Right atrium auricular region (tissue), 2 donors: ENCODE measurements around the gene PCDHGC5. TPM values are rescaled to one million over a fixed set of nuclear protein-coding genes. Genes with fewer than 3 reads are reported as not detected.

Experiments used
- DNase-seq: peaks from one replicate; pipeline ENCODE4 v3.0.0-alpha.2; 2019; ENCODE audit warnings: low spot score
- H3K27ac ChIP-seq, 2 donors: fragments of 200-600 bp; sonication (generic); 1 replicate in 1 of 2; 2 replicates in 1 of 2; pipeline ENCODE4 v1.5.1; 2016 to 2019
- H3K27me3 ChIP-seq, 2 donors: fragments of 200-600 bp; sonication (generic); one replicate each; pipeline versions ENCODE4 v1.5.1 to v1.6.0; 2017 to 2019
- H3K36me3 ChIP-seq: fragments of 200-600 bp; sonication (generic); one replicate; pipeline ENCODE4 v1.5.1; 2016
- H3K4me1 ChIP-seq, 2 donors: fragments of 200-600 bp; sonication (generic); one replicate each; pipeline versions ENCODE4 v1.5.1 to v1.6.0; 2017 to 2019
- H3K4me3 ChIP-seq, 2 donors: fragments of 200-600 bp; sonication (generic); 1 replicate in 1 of 2; 2 replicates in 1 of 2; pipeline ENCODE4 v1.5.1; 2017 to 2019; ENCODE audit warnings: mild to moderate bottlenecking in 1 of 2, moderate library complexity in 1 of 2
- H3K9me3 ChIP-seq, 2 donors: fragments of 200-600 bp; sonication (generic); one replicate each; pipeline ENCODE4 v1.5.1; 2019
- total RNA-seq, 2 donors: library from RNA; depleted of rRNA; stranded (reverse); fragments of >200 nt; gene quantifications; one replicate each; pipeline ENCODE4 v1.1.0, GENCODE V29; 2016
- TF ChIP-seq, protein P1 (sequence below), 2 donors: fragments of 200-600 bp; sonication (generic); IDR thresholded peaks; one replicate each; pipeline ENCODE4 v1.5.1; 2019; ENCODE audit warnings: antibody characterized with exemption in 2 of 2

Gene PCDHGC5
- total RNA-seq, 2 donors from 2014 or later, result 1.4 to 1.7 TPM

DNA sequence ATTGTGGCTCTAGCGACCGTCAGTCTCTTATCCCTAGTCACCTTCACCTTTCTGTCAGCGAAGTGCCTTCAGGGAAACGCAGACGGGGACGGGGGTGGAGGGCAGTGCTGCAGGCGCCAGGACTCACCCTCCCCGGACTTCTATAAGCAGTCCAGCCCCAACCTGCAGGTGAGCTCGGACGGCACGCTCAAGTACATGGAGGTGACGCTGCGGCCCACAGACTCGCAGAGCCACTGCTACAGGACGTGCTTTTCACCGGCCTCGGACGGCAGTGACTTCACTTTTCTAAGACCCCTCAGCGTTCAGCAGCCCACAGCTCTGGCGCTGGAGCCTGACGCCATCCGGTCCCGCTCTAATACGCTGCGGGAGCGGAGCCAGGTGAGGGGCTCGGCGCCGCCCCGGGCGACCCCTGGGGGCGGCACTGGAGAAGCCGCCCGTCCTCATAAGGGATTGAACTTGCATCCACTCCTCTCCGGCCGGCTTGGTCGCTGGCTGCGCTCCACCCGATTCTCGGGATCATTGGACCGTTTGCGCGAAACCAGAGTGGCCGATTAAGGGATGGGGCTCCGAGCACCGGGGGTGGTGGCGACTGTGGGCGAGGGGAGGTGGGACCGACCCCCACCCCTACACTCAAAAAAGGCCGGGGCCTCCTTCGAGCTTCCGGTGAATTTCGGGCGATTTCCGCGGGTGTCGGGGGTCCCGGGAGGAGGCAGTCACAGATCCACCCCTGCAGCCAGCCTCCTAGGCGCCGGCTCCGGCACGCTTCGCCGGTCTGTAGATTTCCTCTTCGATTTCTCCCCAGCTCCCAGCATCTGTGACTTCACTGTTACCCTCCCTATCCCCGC lies 2.7 kb downstream of the PCDHGC5 start:
- Histone ChIP-seq H3K4me3 (no peak overlapping the region), H3K27me3 (no peaks in the 10 kb centered on the region), H3K4me1 (peaks cover 0 to 38% of the 10 kb centered on the region in 2 donors), H3K27ac (no peak overlapping the region), H3K9me3 (no peaks in the 10 kb centered on the region), H3K36me3 (peaks cover 19% of the 10 kb centered on the region)
- TF ChIP-seq, protein P1, sequence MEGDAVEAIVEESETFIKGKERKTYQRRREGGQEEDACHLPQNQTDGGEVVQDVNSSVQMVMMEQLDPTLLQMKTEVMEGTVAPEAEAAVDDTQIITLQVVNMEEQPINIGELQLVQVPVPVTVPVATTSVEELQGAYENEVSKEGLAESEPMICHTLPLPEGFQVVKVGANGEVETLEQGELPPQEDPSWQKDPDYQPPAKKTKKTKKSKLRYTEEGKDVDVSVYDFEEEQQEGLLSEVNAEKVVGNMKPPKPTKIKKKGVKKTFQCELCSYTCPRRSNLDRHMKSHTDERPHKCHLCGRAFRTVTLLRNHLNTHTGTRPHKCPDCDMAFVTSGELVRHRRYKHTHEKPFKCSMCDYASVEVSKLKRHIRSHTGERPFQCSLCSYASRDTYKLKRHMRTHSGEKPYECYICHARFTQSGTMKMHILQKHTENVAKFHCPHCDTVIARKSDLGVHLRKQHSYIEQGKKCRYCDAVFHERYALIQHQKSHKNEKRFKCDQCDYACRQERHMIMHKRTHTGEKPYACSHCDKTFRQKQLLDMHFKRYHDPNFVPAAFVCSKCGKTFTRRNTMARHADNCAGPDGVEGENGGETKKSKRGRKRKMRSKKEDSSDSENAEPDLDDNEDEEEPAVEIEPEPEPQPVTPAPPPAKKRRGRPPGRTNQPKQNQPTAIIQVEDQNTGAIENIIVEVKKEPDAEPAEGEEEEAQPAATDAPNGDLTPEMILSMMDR (IDR thresholded peaks at IDR 0.05), result no peak
- DNase-seq, result no peak

DNA sequence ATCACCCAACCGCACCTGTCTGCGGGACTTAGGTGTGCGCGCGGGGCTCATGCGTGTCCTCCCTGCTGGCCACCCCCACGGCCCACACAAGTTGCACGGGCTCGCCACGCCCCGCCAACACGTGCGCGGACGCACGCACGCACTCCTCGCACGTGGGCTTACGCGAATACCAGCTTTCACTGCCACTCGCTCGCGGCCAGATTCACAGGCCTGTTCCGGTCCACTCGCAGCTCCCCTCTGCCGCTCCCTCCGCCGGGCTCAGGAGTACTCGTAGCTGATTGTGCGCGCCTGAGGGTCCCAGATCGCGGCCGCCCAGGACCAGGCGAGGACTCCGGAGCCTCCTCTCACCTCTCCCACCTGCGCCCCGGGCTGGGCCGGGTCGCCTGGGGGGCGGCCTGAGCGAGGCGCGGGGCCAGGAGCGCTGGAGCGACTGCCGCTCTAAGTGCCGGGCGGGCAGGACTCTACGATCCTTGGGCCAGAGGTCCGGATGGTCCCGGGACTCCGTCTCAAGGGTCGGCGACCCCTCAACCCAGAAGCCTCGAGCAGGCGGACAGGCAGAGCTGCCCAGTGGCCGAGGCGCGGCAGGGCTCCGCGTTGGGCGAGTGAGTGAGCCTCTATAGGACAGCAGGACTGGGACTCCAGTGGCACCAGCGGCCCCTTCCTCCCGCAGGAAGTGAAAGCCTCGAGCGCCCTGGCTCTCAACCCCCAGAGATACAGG lies 3.4 kb downstream of the PCDHGC5 start:
- Histone ChIP-seq H3K4me3 (no peak overlapping the region), H3K36me3 (peaks cover 19% of the 10 kb centered on the region)
- TF ChIP-seq, protein P1 (IDR thresholded peaks at IDR 0.05), result no peak

DNA sequence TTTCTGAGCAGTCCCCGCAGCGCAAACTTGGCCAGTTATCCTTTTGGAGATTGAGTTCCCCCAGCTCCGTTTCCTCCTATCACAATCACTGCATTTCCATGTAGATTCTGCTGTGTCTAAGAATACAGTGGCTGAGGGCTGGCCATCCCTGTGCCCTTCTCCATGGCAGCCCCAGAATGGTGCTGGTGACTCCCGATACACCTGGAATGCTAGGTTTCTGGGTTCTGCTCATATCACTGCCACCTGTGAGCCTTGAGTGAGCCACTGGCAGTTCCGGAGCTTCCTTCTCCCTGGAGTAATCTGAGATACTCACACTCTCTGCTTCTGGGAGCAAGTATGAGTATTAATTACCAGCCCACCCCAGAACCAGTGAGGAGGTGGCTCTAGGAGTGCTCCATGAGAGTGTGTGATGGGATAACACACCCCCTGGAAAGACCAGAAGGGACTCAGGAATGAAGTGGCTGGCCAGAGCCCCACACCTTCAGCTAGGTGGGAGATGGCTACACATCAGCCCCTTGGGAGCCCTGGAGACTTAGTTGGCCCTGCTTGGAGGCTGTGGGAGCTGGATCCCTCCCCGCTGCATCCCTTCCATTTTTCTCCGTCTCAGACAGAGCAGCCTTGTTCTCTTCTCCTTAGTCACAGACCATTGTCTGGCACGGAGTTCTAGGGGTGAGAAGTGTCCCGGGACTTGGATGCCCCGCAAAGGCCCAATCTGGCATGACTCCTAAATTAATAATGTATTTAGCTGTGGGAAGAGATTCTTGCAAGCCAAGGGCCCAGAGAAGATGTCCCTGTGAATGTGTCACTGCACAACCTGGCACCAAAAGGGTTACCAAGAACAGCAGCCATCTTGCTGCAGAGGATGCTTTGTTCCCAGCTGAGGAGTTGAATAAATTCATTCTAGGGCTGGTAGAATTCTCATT lies 4.9 kb downstream of the PCDHGC5 start:
- H3K9me3 ChIP-seq, result no peaks in the 10 kb centered on the region
- no peaks in the 10 kb centered on the region for H3K27me3 ChIP-seq
- peak overlapping the region in 1 of 2 donors; percentile 43 for H3K27ac ChIP-seq
- H3K4me1 ChIP-seq, result peaks cover 0 to 38% of the 10 kb centered on the region in 2 donors
- H3K4me3 ChIP-seq, result no peak overlapping the region
- no peak for DNase-seq
- TF ChIP-seq, protein P1 (IDR thresholded peaks at IDR 0.05), result no peak
- peaks cover 19% of the 10 kb centered on the region for H3K36me3 ChIP-seq

More for the DNA sequence above, 3.4 kb downstream of the PCDHGC5 start:
- no peaks in the 10 kb centered on the region for H3K27me3 ChIP-seq
- H3K27ac ChIP-seq, result no peak overlapping the region
- H3K4me1 ChIP-seq, result peaks cover 0 to 38% of the 10 kb centered on the region in 2 donors
- no peaks in the 10 kb centered on the region for H3K9me3 ChIP-seq
- DNase-seq, result no peak

DNA sequence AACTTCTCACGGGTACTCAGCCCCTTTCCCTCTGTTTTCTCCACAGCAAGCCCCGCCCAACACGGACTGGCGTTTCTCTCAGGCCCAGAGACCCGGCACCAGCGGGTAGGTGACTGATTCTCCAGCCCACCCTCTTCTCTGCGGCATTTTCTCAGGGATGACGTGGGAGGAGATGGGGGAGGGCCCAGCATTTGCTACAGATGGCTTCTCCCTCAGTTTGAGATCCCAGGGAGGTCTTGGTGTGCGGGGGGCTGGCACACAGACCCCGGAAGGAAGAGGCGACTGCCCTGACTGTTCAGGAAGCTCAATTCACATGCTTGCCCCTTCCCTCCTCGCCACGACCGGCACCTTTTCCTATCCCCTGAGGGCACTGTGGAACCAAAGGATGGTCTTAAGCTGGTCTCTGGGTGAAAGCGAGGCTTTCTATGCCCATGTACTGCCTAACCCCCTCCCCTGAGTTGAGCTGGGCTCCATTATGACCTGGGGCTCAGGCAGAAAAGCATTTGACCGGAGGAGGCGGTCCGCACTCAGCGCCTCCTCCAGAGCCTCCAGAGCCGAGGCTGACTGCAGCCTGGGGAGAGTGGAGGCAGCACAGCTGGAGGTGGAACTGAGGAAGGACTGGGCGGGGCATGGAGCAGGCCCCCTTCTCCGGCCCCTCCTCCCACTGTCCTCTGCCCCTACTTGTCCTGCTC lies 6.0 kb downstream of the PCDHGC5 start:
- H3K27me3 ChIP-seq, result no peaks in the 10 kb centered on the region
- peaks cover 0 to 29% of the 10 kb centered on the region in 2 donors for H3K4me1 ChIP-seq
- TF ChIP-seq, protein P1 (IDR thresholded peaks at IDR 0.05), result no peak
- peaks cover 15% of the 10 kb centered on the region for H3K36me3 ChIP-seq
- no peak for DNase-seq
- no peaks in the 10 kb centered on the region for H3K9me3 ChIP-seq
- peak overlapping the region; percentile 24 to 43 for H3K27ac ChIP-seq
- no peak overlapping the region for H3K4me3 ChIP-seq

DNA sequence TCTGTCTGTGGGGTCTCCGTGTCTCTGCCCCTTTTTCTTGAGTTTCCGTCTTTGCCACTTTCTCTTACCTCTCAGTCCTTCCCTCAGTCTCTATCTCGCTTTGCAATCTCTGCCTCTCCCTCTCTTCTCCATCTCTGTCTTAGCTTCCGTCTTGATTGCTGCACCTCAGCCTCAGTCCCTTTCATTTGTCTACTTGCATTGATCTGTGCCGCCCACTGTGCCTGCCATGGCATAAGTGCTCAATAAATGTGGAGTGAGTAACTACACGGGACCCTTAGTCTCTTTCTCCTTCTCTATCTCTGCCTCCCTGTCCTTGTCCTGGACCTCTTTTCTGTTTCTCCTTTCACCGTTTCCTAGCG lies 6.6 kb downstream of the PCDHGC5 start:
- H3K9me3 ChIP-seq, result no peaks in the 10 kb centered on the region
- no peak for DNase-seq
- H3K36me3 ChIP-seq, result peaks cover 10% of the 10 kb centered on the region
- peaks cover 0 to 29% of the 10 kb centered on the region in 2 donors for H3K4me1 ChIP-seq
- H3K27ac ChIP-seq, result no peak overlapping the region
- no peak overlapping the region for H3K4me3 ChIP-seq
- no peaks in the 10 kb centered on the region for H3K27me3 ChIP-seq
- TF ChIP-seq, protein P1 (IDR thresholded peaks at IDR 0.05), result no peak
